H1 (cell line): Measurements from ENCODE around the gene PRADC1. TPM values are rescaled to one million over a fixed set of nuclear protein-coding genes. Genes with fewer than 3 reads are reported as not detected.

Experiments used
- CTCF ChIA-PET: fragments of 300-600 bp; sonication (Branson Sonifier 250); formaldehyde crosslinking; loops from one replicate; lab custom pipeline; 2021; ENCODE audit not compliant: partially characterized antibody; lab: Charles Lee
- POLR2A ChIA-PET: fragments of 300-600 bp; sonication (Branson Sonifier 250); formaldehyde crosslinking; loops from one replicate; lab custom pipeline; 2021; ENCODE audit warnings: inconsistent platforms; ENCODE audit not compliant: partially characterized antibody; lab: Charles Lee
- DNase-seq, 2 experiments: peaks; one replicate each; pipeline versions ENCODE4 v3.0.0 to v3.0.0-alpha.2; 2010 to 2022; ENCODE audit warnings: low spot score in 2 of 2, low read depth in 1 of 2, mixed read lengths in 1 of 2
- FAIRE-seq: peaks from 2 replicates; lab custom pipeline; 2011; peaks lifted over from hg19 to GRCh38; lab: Jason Lieb, UNC
- H2AFZ ChIP-seq: 2 replicates; pipeline ENCODE4 v1.8.1; 2012; ENCODE audit warnings: low read length, inconsistent platforms
- H2AK5ac ChIP-seq: 2 replicates; pipeline ENCODE4 v1.6.1; 2013; ENCODE audit warnings: low read depth, low read length
- H2BK120ac ChIP-seq: replicated peaks from 2 replicates; pipeline ENCODE3; 2013; ENCODE audit warnings: low read depth, low read length, inconsistent platforms
- H2BK12ac ChIP-seq: 2 replicates; pipeline ENCODE4 v1.6.1; 2013; ENCODE audit warnings: low read depth, low read length
- H2BK15ac ChIP-seq: 2 replicates; pipeline ENCODE4 v1.6.1; 2013; ENCODE audit warnings: low read length
- H2BK20ac ChIP-seq: 2 replicates; pipeline ENCODE4 v1.6.1; 2013; ENCODE audit warnings: low read length
- H2BK5ac ChIP-seq: 2 replicates; pipeline ENCODE4 v1.6.1; 2013; ENCODE audit warnings: low read depth, low read length
- H3K14ac ChIP-seq: 2 replicates; pipeline ENCODE4 v1.6.1; 2013; ENCODE audit warnings: inconsistent platforms; ENCODE audit not compliant: insufficient read length
- H3K18ac ChIP-seq: 2 replicates; pipeline ENCODE4 v1.6.1; 2013; ENCODE audit warnings: low read length; ENCODE audit errors: extremely low read depth
- H3K23ac ChIP-seq: 2 replicates; pipeline ENCODE4 v1.6.1; 2013; ENCODE audit warnings: inconsistent platforms; ENCODE audit not compliant: insufficient read length
- H3K23me2 ChIP-seq: 2 replicates; pipeline ENCODE4 v1.6.1; 2013; ENCODE audit warnings: low read depth, low read length
- H3K27ac ChIP-seq: 2 replicates; pipeline ENCODE4 v1.6.1; 2011; ENCODE audit warnings: low read depth, low read length, inconsistent platforms
- H3K27me3 ChIP-seq, 4 experiments: replicated peaks in 1 of 4; 1 replicate in 1 of 4; 2 replicates in 3 of 4; pipeline versions ENCODE4 v1.6.1 to v1.8.1; 2011 to 2013; ENCODE audit warnings: low read length in 3 of 4, mild to moderate bottlenecking in 3 of 4, inconsistent platforms in 2 of 4, mixed read lengths in 2 of 4, moderate library complexity in 1 of 4; ENCODE audit not compliant: control insufficient read depth in 3 of 4, insufficient read depth in 3 of 4; ENCODE audit errors: extremely low read depth in 1 of 4
- H3K36me3 ChIP-seq, 4 experiments: 2 replicates each; pipeline versions ENCODE4 v1.6.1 to v1.8.1; 2011 to 2013; ENCODE audit warnings: mild to moderate bottlenecking in 4 of 4, low read length in 3 of 4, moderate library complexity in 2 of 4, control low read depth in 1 of 4, inconsistent platforms in 1 of 4; ENCODE audit not compliant: insufficient read depth in 4 of 4, control insufficient read depth in 2 of 4
- H3K4ac ChIP-seq: replicated peaks from 2 replicates; pipeline ENCODE3; 2013; ENCODE audit warnings: low read length, low read depth, mixed read lengths, inconsistent platforms; ENCODE audit not compliant: insufficient read length
- H3K4me1 ChIP-seq, 4 experiments: replicated peaks in 1 of 4; 1 replicate in 1 of 4; 2 replicates in 3 of 4; pipeline versions ENCODE4 v1.6.1 to v1.8.1; 2011 to 2013; ENCODE audit warnings: low read length in 3 of 4, inconsistent platforms in 2 of 4, mixed read lengths in 1 of 4; ENCODE audit not compliant: insufficient read depth in 4 of 4, control insufficient read depth in 3 of 4
- H3K4me2 ChIP-seq, 2 experiments: 2 replicates each; pipeline versions ENCODE4 v1.6.1 to v1.8.1; 2011 to 2013; ENCODE audit warnings: low read depth in 2 of 2, low read length in 2 of 2, control low read depth in 1 of 2, inconsistent platforms in 1 of 2, mild to moderate bottlenecking in 1 of 2; ENCODE audit not compliant: insufficient read depth in 1 of 2
- H3K4me3 ChIP-seq, 4 experiments: fragments of 200-600, 300-600 bp in 1 of 4; sonication (generic), shearing (Covaris generic), sonication (Bioruptor Twin) in 1 of 4; 2 replicates each; pipeline versions ENCODE4 v1.5.1 to v1.8.1; 2011 to 2016; ENCODE audit warnings: low read length in 4 of 4, low read depth in 3 of 4, control low read depth in 2 of 4, inconsistent platforms in 2 of 4, mild to moderate bottlenecking in 2 of 4, mixed read lengths in 1 of 4, moderate library complexity in 1 of 4; ENCODE audit not compliant: insufficient read depth in 2 of 4; ENCODE audit errors: extremely low read depth in 1 of 4
- H3K56ac ChIP-seq: replicated peaks from 2 replicates; pipeline ENCODE3; 2013; ENCODE audit warnings: low read depth, mild to moderate bottlenecking, mixed read lengths, low read length, inconsistent platforms; ENCODE audit not compliant: insufficient read length
- H3K79me1 ChIP-seq: 2 replicates; pipeline ENCODE4 v1.6.1; 2013; ENCODE audit warnings: low read depth, low read length, control low read depth
- H3K79me2 ChIP-seq, 2 experiments: 2 replicates each; pipeline versions ENCODE4 v1.6.1 to v1.8.1; 2012 to 2013; ENCODE audit warnings: low read length in 2 of 2, mild to moderate bottlenecking in 2 of 2, inconsistent platforms in 1 of 2; ENCODE audit not compliant: insufficient read depth in 2 of 2, control insufficient read depth in 1 of 2
- H3K9ac ChIP-seq, 4 experiments: replicated peaks in 1 of 4; 1 replicate in 1 of 4; 2 replicates in 3 of 4; pipeline versions ENCODE4 v1.6.1 to v1.8.1; 2011 to 2013; ENCODE audit warnings: low read depth in 3 of 4, low read length in 3 of 4, control low read depth in 2 of 4, mild to moderate bottlenecking in 2 of 4, moderate library complexity in 2 of 4, inconsistent platforms in 1 of 4; ENCODE audit errors: extremely low read depth in 1 of 4
- H3K9me3 ChIP-seq, 2 experiments: 2 replicates each; pipeline versions ENCODE4 v1.6.1 to v1.8.1; 2012 to 2013; ENCODE audit warnings: mild to moderate bottlenecking in 2 of 2, moderate library complexity in 2 of 2, control low read depth in 1 of 2, inconsistent platforms in 1 of 2, low read depth in 1 of 2, low read length in 1 of 2, mixed read lengths in 1 of 2; ENCODE audit not compliant: insufficient read depth in 2 of 2
- H4K20me1 ChIP-seq, 2 experiments: replicated peaks in 1 of 2; 2 replicates each; pipeline versions ENCODE3 to v1.8.1; 2011 to 2013; ENCODE audit warnings: inconsistent platforms in 2 of 2, low read length in 2 of 2, mild to moderate bottlenecking in 1 of 2; ENCODE audit not compliant: insufficient read depth in 2 of 2, control insufficient read depth in 1 of 2
- H4K5ac ChIP-seq: 2 replicates; pipeline ENCODE4 v1.6.1; 2013; ENCODE audit warnings: low read length, low read depth, mixed read lengths, inconsistent platforms; ENCODE audit not compliant: insufficient read length
- H4K8ac ChIP-seq: 2 replicates; pipeline ENCODE4 v1.8.0; 2013; ENCODE audit warnings: mild to moderate bottlenecking, moderate library complexity, low read length, inconsistent platforms; ENCODE audit not compliant: insufficient read depth; ENCODE audit errors: extremely low read depth
- H4K91ac ChIP-seq: replicated peaks from 2 replicates; pipeline ENCODE3; 2013; ENCODE audit warnings: low read length, mixed read lengths, inconsistent platforms; ENCODE audit not compliant: insufficient read length
- CBX5 ChIP-seq: fragments of 300-800, 300-1000 bp; sonication (generic); IDR thresholded peaks from 2 replicates; pipeline ENCODE4 v1.7.1; 2016; ENCODE audit warnings: antibody characterized with exemption, low read length, low read depth
- CBX8 ChIP-seq: fragments of 300-800, 300-1000 bp; sonication (generic); IDR thresholded peaks from 2 replicates; pipeline ENCODE4 v1.7.1; 2016; ENCODE audit warnings: low read depth, low read length, borderline replicate concordance
- EGR1 ChIP-seq: IDR thresholded peaks from 2 replicates; pipeline ENCODE4 v1.6.1; 2011; ENCODE audit warnings: low read depth, low read length, borderline replicate concordance
- JUND ChIP-seq: IDR thresholded peaks from 2 replicates; pipeline ENCODE4 v1.6.1; 2011; ENCODE audit warnings: mild to moderate bottlenecking, improper control_type of control experiment, low read length
- KDM5A ChIP-seq: fragments of 200-600 bp; IDR thresholded peaks from 2 replicates; pipeline ENCODE4 v1.7.1; 2012; ENCODE audit warnings: mild to moderate bottlenecking, low read length, inconsistent platforms, mixed read lengths
- MAFK ChIP-seq: IDR thresholded peaks from 2 replicates; pipeline ENCODE4 v1.6.1; 2012; ENCODE audit warnings: low read depth, mild to moderate bottlenecking, improper control_type of control experiment, low read length
- RFX5 ChIP-seq: IDR thresholded peaks from 2 replicates; pipeline ENCODE4 v1.6.1; 2011; ENCODE audit warnings: low read depth, low read length, improper control_type of control experiment, borderline replicate concordance
- SP1 ChIP-seq: IDR thresholded peaks from 2 replicates; pipeline ENCODE4 v1.6.1; 2011; ENCODE audit warnings: low read depth, low read length
- TAF7 ChIP-seq: optimal IDR thresholded peaks from 2 replicates; pipeline ENCODE3; 2011; ENCODE audit warnings: low read depth, mild to moderate bottlenecking, inconsistent platforms, low read length, moderate library complexity, borderline replicate concordance
- TEAD4 ChIP-seq: IDR thresholded peaks from 2 replicates; pipeline ENCODE4 v1.6.1; 2012; ENCODE audit warnings: low read depth, low read length, inconsistent platforms, mixed read lengths
- WGBS, 2 experiments: shearing (Covaris generic) in 1 of 2; methylation state at CpG; one replicate each; pipeline versions ENCODE4 v1.1.6 to v1.1.7; 2013 to 2015; ENCODE audit warnings: low lambda C conversion rate in 2 of 2, mixed read lengths in 2 of 2, inconsistent platforms in 1 of 2, low coverage in 1 of 2, missing lambda C conversion rate in 1 of 2; ENCODE audit not compliant: insufficient replicate concordance in 2 of 2, insufficient coverage in 1 of 2, insufficient read length in 1 of 2; ENCODE audit errors: extremely low coverage in 1 of 2, missing lambda C conversion rate in 1 of 2; 5-methylcytosine and 5-hydroxymethylcytosine counted together
- polyA plus RNA-seq, 7 experiments: library from polyadenylated mRNA; depleted of rRNA in 3 of 7; stranded (reverse) in 5 of 7; unstranded in 2 of 7; fragments of >200 nt in 5 of 7; fragments of 200-250 nt in 2 of 7; gene quantifications; 1 replicate in 5 of 7; 2 replicates in 1 of 7; 4 replicates in 1 of 7; pipeline versions ENCODE4 v1.2.1 to v1.2.3, GENCODE V29; 2011 to 2013; ENCODE audit warnings: missing spikeins in 2 of 7, mixed read lengths in 2 of 7
- total RNA-seq: library from RNA; stranded (reverse); fragmentation: NEBNext Ultra II Directional; extraction: Animal tissue kit (Norgen Biotek cat#: 25700); gene quantifications from 2 replicates; pipeline ENCODE4 v1.2.1, GENCODE V29; 2021
- TF ChIP-seq, protein P1 (sequence below): IDR thresholded peaks from 2 replicates; pipeline ENCODE4 v1.6.1; 2011; ENCODE audit warnings: low read depth, mild to moderate bottlenecking, low read length; ENCODE audit not compliant: insufficient read depth

Gene PRADC1
- total and polyA plus RNA-seq, 2 of the 8 experiments (the other 6 are each of a cell fraction or from before 2014, with no cell fraction given) = 8.9 to 13.1 TPM

DNA sequence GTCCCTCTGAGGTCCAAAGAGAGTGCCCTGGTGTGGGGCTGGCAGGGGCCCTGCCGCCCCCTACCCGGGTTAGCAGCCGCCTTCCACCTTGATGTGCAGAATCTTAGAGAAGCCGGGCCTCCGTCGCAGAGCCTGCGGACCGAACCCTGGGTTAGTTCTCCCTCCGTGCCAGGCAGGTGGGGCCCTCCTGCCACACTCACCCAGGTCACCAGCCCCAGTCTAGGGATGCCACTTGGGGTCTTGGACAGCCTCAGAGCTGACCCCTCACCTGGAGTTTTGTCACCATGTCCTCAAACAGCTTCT is 25.8 kb upstream of the PRADC1 start:
- FAIRE-seq (no peak), DNase-seq (no peak)
- H3K23ac ChIP-seq = no peak overlapping the region
- H3K18ac ChIP-seq = no peak overlapping the region
- H2AFZ ChIP-seq = no peak overlapping the region
- no peaks in the 10 kb centered on the region for H3K79me1 ChIP-seq
- no peak overlapping the region for H2BK12ac ChIP-seq
- no peaks in the 10 kb centered on the region for H3K23me2 ChIP-seq
- no peak overlapping the region for H4K5ac ChIP-seq
- H2AK5ac ChIP-seq = no peak overlapping the region
- no peaks in the 10 kb centered on the region for H3K27me3 ChIP-seq
- H3K9me3 ChIP-seq = no peaks in the 10 kb centered on the region
- H2BK120ac ChIP-seq = no peak overlapping the region
- CTCF ChIA-PET = interaction anchor here (0.6 to 7.0 kb wide), 13 partner anchors 8 to 1320 kb away, joined by 3 to 51 read pairs (median 4); partner anchors contain the start of genes CCT7, EGR4, PRADC1 and SMYD5
- H3K79me2 ChIP-seq = no peaks in the 10 kb centered on the region
- H3K14ac ChIP-seq = no peak overlapping the region
- no peak overlapping the region for H2BK5ac ChIP-seq
- H4K20me1 ChIP-seq = peaks cover 17 to 20% of the 10 kb centered on the region in 2 experiments
- no peak overlapping the region for H2BK15ac ChIP-seq
- WGBS, 2 experiments = 94% methylated on average over 9 of the region's 9 CpGs; no CpG with 5 or more reads in 1 of the 2 experiments
- H3K36me3 ChIP-seq = peaks cover 3 to 28% (median 10%) of the 10 kb centered on the region in 4 experiments; a peak in 6 of 8 replicates
- H3K4ac ChIP-seq = no peak overlapping the region
- H3K56ac ChIP-seq = no peak overlapping the region
- H3K4me2 ChIP-seq = no peak overlapping the region
- no peak overlapping the region for H3K4me3 ChIP-seq
- no peak overlapping the region for H2BK20ac ChIP-seq
- TF ChIP-seq TEAD4 = no peak
- TF ChIP-seq MAFK = no peak
- TF ChIP-seq JUND = no peak
- TF ChIP-seq CBX5 = no peak
- TF ChIP-seq TAF7 = no peak
- TF ChIP-seq CBX8 = no peak
- TF ChIP-seq KDM5A = no peak
- TF ChIP-seq SP1 = no peak
- TF ChIP-seq, protein P1, sequence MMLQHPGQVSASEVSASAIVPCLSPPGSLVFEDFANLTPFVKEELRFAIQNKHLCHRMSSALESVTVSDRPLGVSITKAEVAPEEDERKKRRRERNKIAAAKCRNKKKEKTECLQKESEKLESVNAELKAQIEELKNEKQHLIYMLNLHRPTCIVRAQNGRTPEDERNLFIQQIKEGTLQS = no peak
- no peak for TF ChIP-seq EGR1
- no peak for TF ChIP-seq RFX5
- H3K27ac ChIP-seq = no peak overlapping the region
- POLR2A ChIA-PET = interaction anchor here (0.9 to 5.1 kb wide), 5 partner anchors 8 to 25 kb away, joined by 3 to 53 read pairs (median 3); partner anchors contain the start of genes CCT7, FBXO41 and PRADC1
- H3K9ac ChIP-seq = no peak overlapping the region
- peaks cover 0 to 12% (median 4%) of the 10 kb centered on the region in 4 experiments; a peak in 3 of 7 replicates for H3K4me1 ChIP-seq
- H4K91ac ChIP-seq = no peak overlapping the region
- H4K8ac ChIP-seq = no peak overlapping the region
